ENCODE measurements around the gene ITGAE. TPM values are rescaled to one million over a fixed set of nuclear protein-coding genes. Genes with fewer than 3 reads are reported as not detected.

ITGAE gene
- total and polyA plus RNA-seq, 10 of the 15 experiments (the other 5 are each of a cell fraction or from before 2014, with no cell fraction given) = 13.1 to 161 (median 34.8) TPM

DNA sequence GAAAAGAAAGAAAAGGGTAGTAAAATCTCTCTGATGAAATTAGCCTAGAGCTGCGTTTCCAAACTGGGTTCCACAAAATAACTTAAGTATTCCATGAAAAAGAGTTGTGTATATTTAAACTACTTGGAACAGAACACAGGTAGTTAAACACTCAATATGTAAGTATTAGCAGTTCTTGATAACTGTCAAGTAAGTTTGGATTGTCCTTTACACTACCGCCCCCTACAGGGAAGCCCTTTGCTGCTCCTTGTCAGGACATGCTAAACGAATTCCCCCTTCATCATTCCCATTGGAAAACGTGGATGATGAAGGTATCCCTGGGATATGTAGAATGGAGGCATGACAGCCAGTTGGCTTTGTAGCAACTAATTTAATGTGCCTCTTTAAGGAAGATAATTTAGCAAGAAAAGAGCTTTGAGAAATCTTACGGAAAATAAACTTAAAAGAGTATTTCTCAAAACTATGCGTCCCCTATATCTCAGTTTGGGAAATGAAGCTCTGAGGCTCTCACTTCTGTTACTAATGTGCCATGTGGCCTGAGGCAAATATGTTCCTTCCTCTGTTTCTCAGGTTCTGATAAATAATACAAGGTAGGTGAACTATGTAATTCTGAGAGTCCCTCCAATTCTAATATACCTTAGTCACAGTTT, 26.3 kb upstream of the ITGAE start:
- peak; percentile 31 for FAIRE-seq
- BruUV-seq (replicated peaks) = no TSS peak
- Histone ChIP-seq H3K4me2 (ENCODE audit: control insufficient read depth, insufficient read depth) (no peak overlapping the region), H4K20me1 (ENCODE audit: control insufficient read depth, insufficient read depth) (no peaks in the 10 kb centered on the region), H3K4me1 (ENCODE audit: control insufficient read depth, insufficient read depth, low read length) (no peaks in the 10 kb centered on the region), H3K27ac (ENCODE audit: control insufficient read depth, insufficient read depth) (no peak overlapping the region), H3K27me3 (replicated peaks in 1 of 2; ENCODE audit: control insufficient read depth in 2 of 2, insufficient read depth in 2 of 2, low read length in 1 of 2) (no peaks in the 10 kb centered on the region), H3K9me3 (replicated peaks; ENCODE audit: control insufficient read depth, insufficient read depth, low read length) (no peaks in the 10 kb centered on the region), H3K36me3 (ENCODE audit: control insufficient read depth in 2 of 2, insufficient read depth in 2 of 2, low read length in 1 of 2) (peaks cover 4 to 12% of the 10 kb centered on the region in 2 experiments), H3K4me3 (no peak overlapping the region), H3K9ac (ENCODE audit: control insufficient read depth, insufficient read depth, low read length) (no peak overlapping the region), H3K79me2 (ENCODE audit: control insufficient read depth, insufficient read depth, low read length) (no peaks in the 10 kb centered on the region), H2AFZ (ENCODE audit: control insufficient read depth, low read depth, low read length) (no peak overlapping the region)
- in situ Hi-C loops (cut with MboI) = no loop called here
- ChIA-PET CTCF (interaction anchor here (0.6 to 10.1 kb wide), 18 partner anchors 11 to 224 kb away, joined by 3 to 371 read pairs (median 12); partner anchors contain the start of gene NCBP3), RAD21 (ENCODE audit: unreplicated experiment) (interaction anchor here (0.7 to 6.7 kb wide), 13 partner anchors 19 to 249 kb away, joined by 3 to 191 read pairs (median 4); partner anchors contain the start of genes CTNS, HASPIN, NCBP3 and SHPK), POLR2A (interaction anchor here (0.7 to 3.3 kb wide), 2 partner anchors 89 to 91 kb away, joined by 3 to 14 read pairs; no protein-coding TSS in a partner anchor), SMC1A (ENCODE audit: uncharacterized antibody, unreplicated experiment) (interaction anchor here (0.6 to 7.5 kb wide), 21 partner anchors 9 to 246 kb away, joined by 3 to 255 read pairs (median 5); no protein-coding TSS in a partner anchor)
- TF ChIP-seq STAT3 (IDR thresholded peaks at IDR 0.05; ENCODE audit: low read depth, low read length) = no peak
- TF ChIP-seq ZBED1 (IDR thresholded peaks at IDR 0.05; ENCODE audit: borderline replicate concordance) = no peak
- peak; percentile 65; the same call in 1 of the 2 replicates for TF ChIP-seq IKZF1 (conservative IDR thresholded peaks at IDR 0.05)
- TF ChIP-seq, protein P1, sequence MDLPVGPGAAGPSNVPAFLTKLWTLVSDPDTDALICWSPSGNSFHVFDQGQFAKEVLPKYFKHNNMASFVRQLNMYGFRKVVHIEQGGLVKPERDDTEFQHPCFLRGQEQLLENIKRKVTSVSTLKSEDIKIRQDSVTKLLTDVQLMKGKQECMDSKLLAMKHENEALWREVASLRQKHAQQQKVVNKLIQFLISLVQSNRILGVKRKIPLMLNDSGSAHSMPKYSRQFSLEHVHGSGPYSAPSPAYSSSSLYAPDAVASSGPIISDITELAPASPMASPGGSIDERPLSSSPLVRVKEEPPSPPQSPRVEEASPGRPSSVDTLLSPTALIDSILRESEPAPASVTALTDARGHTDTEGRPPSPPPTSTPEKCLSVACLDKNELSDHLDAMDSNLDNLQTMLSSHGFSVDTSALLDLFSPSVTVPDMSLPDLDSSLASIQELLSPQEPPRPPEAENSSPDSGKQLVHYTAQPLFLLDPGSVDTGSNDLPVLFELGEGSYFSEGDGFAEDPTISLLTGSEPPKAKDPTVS (IDR thresholded peaks at IDR 0.05; ENCODE audit: low read depth, low read length) = no peak
- peak; percentile 43; the same call in 1 of the 2 replicates for TF ChIP-seq EED (IDR thresholded peaks at IDR 0.05; ENCODE audit: low read depth)
- peak; percentile 97 for TF ChIP-seq SMC3 (IDR thresholded peaks at IDR 0.05; ENCODE audit: borderline replicate concordance, low read length)
- TF ChIP-seq, protein P2, sequence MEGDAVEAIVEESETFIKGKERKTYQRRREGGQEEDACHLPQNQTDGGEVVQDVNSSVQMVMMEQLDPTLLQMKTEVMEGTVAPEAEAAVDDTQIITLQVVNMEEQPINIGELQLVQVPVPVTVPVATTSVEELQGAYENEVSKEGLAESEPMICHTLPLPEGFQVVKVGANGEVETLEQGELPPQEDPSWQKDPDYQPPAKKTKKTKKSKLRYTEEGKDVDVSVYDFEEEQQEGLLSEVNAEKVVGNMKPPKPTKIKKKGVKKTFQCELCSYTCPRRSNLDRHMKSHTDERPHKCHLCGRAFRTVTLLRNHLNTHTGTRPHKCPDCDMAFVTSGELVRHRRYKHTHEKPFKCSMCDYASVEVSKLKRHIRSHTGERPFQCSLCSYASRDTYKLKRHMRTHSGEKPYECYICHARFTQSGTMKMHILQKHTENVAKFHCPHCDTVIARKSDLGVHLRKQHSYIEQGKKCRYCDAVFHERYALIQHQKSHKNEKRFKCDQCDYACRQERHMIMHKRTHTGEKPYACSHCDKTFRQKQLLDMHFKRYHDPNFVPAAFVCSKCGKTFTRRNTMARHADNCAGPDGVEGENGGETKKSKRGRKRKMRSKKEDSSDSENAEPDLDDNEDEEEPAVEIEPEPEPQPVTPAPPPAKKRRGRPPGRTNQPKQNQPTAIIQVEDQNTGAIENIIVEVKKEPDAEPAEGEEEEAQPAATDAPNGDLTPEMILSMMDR (IDR thresholded peaks at IDR 0.05 in 2 of 3, conservative IDR thresholded peaks at IDR 0.05 in 1 of 3; ENCODE audit: control insufficient read depth in 2 of 3, extremely low read depth in 1 of 3, insufficient read depth in 1 of 3, low read depth in 3 of 3, low read length in 3 of 3) = peak; percentile 82 to 85 (median 82)
- TF ChIP-seq, protein P3, sequence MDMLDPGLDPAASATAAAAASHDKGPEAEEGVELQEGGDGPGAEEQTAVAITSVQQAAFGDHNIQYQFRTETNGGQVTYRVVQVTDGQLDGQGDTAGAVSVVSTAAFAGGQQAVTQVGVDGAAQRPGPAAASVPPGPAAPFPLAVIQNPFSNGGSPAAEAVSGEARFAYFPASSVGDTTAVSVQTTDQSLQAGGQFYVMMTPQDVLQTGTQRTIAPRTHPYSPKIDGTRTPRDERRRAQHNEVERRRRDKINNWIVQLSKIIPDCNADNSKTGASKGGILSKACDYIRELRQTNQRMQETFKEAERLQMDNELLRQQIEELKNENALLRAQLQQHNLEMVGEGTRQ (IDR thresholded peaks at IDR 0.05; ENCODE audit: borderline replicate concordance, low read depth, low read length) = no peak
- no peak for TF ChIP-seq ETV6 (conservative IDR thresholded peaks at IDR 0.05 in 1 of 2, IDR thresholded peaks at IDR 0.05 in 1 of 2; ENCODE audit: borderline replicate concordance in 1 of 2, low read depth in 1 of 2)
- TF ChIP-seq RAD21 (IDR thresholded peaks at IDR 0.05; ENCODE audit: insufficient read depth, low read depth, low read length) = peak; percentile 90
- peak; percentile 56 to 72; a peak in 3 of 4 replicates for TF ChIP-seq IKZF2 (IDR thresholded peaks at IDR 0.05)
- 34% methylated on average over 6 of the region's 6 CpGs for WGBS (ENCODE audit: insufficient coverage, insufficient replicate concordance, low lambda C conversion rate, missing lambda C conversion rate)
- peak; percentile 65 for ATAC-seq
- intact Hi-C loops (cut with micrococcal nuclease; ENCODE audit: unreplicated experiment) = loop anchor here (1.0 to 2.0 kb wide), 2 partner anchors 90 to 144 kb away; no protein-coding TSS in a partner anchor
- no peak for DNase-seq (ENCODE audit: low read depth, low spot score)

Measured in GM12878 (cell line).